Fibroblast of upper back skin (primary cell): ENCODE measurements around the gene CFAP97D1.

ENCODE experiments used
- DNase-seq: peaks from one replicate; pipeline ENCODE4 v3.0.0-alpha.2; 2013

Gene CFAP97D1

GRCh38 chr17:43830510-43831140 lies 50.4 kb downstream of the CFAP97D1 start:
- no peak for DNase-seq

GRCh38 chr17:43831633-43832032 lies 51.4 kb downstream of the CFAP97D1 start:
- no peak for DNase-seq

GRCh38 chr17:43832168-43832975 lies 52.1 kb downstream of the CFAP97D1 start:
- peak; percentile 70 for DNase-seq

- DNase-seq: peak; percentile 65
Observed at GRCh38 chr17:43832976-43833829, 53.0 kb downstream of the CFAP97D1 start, which contains the start of gene MPP3. MPP3 (minus strand) TSS chr17:43833146; CDS start chr17:43831906, 1,240 bp downstream.

- DNase-seq: peak; percentile 84
Observed at GRCh38 chr17:43834106-43834505, 53.9 kb downstream of the CFAP97D1 start.
